Activated CD8-positive, alpha-beta memory T cell treated with anti-CD3 and anti-CD28 coated beads for 48 hours (primary cell): ENCODE data around the gene CTSL.

Source experiments
- DNase-seq, 3 experiments: peaks; one replicate each; pipeline ENCODE4 v3.0.0-alpha.2; 2020; ENCODE audit warnings: low read depth in 2 of 3, low spot score in 2 of 3

The CTSL gene

DNA sequence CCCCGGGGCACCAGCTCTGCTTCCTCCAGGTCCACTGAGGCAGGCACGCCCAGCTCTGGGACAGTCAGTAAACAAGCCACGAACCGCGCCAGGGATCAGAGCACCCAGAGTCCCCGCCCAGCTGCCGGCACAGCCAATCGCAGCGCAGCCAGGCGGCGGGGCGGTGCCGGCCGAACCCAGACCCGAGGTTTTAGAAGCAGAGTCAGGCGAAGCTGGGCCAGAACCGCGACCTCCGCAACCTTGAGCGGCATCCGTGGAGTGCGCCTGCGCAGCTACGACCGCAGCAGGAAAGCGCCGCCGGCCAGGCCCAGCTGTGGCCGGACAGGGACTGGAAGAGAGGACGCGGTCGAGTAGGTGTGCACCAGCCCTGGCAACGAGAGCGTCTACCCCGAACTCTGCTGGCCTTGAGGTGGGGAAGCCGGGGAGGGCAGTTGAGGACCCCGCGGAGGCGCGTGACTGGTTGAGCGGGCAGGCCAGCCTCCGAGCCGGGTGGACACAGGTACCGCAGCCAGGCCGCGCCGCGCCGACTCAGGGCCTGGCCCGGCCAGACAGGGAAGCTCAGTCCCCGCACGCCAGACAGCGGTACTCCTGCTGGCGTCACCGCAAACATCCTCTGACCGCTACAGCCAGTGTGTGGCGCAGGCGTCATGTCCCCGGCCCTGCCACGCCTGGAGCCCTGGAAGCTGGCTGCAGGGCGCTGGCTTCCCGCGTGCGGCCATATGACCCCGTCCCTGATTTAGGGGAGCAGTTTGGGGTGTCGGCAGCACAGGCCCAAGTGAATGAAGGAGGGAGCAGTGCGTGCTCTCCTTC lies at the start of gene CTSL:
Gene CTSL, plus strand, starts transcription at position 220 of the 810 bp plus-strand sequence. CDS start 1,485 bp downstream, outside the sequence.
- peak in 1 of 3 experiments; percentile 13 for DNase-seq

DNA sequence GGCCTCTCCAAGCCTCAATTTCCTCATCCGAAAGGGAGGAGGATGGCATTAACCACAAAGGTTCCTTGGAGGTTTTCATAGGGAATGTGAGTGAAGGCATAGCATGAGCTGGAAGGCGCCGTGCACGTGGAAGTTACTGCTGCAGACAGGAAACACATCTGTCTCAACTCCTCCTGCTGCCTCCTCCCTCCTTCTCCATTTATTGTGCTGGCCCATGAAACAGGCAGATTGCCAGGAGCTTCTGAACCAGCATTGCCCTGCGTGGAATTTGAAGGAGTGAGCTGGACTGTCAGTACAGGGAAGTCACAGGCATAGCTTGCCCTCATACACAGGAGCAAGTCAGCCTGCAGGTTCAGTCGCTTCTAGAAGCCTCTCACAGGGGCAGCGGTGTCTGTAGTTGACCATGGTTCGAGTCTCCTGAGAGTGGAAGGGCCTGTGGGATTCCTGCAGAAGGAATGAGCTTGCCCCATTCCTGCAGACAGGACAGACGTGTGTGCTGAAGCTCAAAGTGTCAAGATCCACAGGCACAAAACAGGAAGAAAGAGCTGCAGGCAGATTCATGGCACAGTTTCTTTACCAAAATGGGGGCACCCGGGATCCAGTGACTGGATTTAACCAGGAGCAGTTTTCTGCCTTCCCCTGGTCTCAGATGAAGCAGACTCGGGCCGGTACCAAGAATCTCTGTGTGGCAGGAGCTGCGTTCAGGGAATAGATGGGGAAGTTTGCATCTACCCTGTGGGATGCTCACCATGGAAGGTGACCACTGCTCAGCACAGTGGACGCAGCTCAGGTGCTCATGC lies 48.7 kb upstream of the CTSL start:
- no peak for DNase-seq

DNA sequence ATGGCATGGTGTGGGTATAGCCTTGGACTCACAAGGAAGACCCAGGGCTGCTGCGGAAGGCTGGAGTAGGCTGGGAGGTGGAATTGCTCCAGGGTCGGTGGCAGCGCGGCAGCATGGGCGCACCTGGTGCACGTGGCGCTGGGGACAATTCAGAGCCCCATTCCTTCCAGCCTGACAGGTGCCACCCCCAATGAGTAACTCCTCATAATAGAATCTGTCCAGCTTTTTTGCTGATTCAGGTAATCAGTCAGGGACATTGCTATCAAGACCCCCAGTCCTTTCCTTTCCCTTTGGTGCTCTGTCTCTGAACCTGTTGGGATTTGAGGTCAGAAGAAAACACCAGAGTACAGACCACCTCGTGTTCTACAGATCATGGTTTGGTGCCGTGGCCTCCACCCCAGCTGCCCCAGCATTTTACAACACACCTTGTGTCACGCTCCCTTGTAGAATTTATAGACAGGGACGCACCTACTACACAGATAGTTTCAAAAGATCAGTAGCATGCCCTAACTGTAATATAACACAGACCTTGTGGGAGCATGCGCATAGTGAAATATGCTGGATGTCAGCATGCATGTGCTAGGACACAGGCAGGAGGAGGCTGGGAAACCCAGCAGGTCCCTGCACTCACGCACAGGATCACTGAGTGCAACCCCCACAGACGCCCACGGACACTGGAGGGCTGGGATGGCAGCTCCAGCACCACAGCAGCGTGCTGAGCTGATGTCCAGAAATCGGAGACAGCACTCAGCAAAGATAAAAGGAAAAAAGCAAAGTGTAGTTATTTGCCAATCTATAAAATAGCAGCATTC lies 47.9 kb upstream of the CTSL start:
- no peak for DNase-seq

DNA sequence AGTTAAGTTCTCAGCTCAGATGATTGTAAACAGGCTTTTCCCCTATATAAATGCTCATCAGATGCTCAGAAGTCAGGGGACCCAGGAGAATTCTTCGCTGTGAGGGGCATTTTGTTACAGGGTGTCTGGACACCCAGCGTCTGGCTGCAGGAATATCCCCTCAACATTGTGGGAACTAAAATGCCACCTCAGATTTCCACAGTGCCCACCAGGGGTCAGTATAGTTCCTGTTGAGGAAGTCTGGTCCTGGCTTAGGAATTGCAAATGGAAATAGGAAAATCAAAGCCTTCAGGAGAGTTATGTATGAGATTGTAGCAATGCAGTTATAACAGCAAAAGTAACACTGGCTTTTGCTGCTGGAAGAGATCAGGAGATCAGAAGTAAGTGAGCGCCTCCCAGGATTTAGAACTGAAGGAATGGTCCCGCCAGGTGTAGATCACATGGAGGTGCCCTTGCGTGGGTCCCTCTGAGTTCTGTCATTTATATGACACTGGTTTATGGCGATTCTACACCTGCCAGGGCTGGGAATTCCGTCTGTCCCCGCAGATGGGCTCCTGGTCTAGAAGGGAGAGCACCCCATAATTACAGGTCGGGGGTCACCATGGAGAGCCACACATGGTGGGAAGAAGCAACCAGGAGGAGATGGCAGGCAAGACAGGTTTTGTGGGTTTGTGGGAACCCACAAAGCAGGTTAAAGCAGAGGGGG lies 47.1 kb upstream of the CTSL start:
- no peak for DNase-seq

DNA sequence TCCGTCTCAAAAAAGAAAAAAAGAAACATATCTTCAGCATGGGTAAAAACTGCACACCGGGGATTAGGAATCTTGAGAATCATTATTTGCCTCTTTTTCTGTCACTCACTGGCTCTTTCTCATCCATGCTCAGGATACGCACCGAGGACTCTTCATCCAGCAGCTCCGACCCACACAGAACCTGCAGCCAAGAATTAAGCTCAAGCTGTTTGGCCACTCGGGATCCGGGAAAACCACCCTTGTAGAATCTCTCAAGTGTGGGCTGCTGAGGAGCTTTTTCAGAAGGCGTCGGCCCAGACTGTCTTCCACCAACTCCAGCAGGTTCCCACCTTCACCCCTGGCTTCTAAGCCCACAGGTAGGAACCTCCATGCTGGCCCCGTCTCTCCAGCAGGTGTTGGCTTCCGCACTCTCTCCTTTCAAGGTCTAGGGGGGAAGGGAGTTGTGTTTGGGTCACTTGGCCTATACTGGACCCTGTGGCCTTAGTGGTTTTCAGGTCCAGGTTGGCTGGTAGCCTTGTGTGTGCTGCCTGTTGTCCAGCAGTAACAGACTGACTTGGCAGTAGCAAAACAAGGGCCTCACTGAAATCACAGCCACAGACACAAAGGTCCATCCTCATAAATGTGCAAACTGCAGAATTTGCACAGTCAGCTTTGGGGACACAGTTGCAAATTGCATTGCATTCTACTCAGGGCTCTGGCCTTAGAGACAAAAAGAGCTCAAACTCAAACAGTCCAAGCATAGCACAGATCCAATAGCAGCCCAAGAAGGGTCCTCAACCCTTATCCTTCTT lies 44.5 kb upstream of the CTSL start:
- DNase-seq: no peak

DNA sequence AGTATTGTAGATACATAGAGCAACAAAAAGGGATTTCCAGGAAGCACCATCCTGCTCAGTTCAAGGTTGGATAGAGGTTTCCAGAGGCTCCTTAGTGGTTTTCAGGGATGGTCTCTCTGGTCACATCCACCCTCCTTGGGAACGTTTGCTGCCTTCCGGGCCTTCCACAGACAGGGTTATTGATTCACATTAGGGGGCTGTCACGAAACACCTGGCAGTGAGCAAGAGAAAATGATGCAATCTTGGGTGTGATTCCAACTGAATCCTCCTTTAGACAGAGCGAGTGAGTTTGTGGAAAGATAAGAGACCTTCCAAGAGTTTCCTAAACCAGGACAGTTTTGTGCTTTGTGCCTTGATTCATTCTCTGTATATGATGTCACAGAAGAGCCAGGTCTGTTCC lies 43.8 kb upstream of the CTSL start:
- no peak for DNase-seq

DNA sequence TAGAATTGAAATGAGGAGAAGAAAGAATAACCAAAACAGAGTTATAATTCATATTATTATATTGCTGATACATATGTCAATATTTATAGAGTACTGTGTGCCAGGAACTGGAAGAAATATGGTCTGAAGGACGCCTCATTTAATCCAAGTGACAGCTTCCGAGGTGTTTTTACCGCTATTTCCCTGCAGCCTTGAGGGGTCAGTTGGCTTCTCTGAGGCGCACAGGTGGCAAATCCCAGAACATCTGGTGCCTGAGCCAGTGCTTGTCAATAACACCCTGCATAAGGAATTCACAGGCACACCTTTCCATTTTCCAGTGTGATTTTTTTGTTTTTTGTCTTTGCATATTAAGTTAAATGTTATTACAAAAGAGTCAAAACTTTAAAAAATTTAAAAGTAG lies 43.3 kb upstream of the CTSL start:
- DNase-seq: no peak

DNA sequence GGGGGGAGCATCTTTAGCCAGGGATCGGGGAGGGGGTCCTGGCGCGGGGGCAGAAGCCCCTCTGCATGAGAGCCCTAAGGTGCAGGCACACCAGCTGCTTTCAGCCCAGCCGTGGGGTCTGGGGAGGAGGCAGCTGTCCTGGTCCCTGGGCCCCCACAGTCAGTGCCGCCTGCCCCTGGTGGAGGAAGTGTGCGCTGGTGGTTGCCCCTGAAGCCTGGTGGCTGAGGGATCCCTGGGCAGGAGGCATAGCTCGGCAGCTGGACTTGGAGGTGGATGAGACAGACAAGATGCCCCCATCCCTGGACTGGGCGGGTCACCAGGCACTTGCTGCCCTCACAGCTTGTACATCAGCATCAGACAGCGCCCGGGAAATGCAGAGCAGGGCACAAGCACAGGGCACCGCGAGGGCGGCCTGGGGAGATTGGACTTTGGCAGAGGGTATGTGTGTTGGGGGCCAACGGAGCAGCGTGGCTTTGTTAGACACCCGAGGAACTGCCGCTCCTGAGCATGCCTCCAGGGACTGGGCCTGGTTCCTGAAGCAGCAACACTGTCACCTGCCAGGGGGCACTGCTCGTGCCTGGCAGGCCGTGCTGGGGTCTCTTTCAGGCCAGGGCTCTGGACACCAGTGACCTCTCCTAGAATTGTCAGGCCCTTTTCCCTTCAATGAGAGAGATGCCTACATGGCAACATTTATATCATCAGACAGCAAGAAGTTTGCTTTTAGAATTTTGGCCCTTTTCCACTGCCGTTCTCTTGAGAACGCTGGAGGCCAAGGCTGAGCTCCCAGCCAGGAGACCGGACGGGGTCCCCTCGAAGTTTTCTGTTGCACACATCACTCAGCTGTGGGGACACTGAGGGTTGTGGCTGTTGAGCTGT lies 41.9 kb upstream of the CTSL start:
- no peak for DNase-seq

DNA sequence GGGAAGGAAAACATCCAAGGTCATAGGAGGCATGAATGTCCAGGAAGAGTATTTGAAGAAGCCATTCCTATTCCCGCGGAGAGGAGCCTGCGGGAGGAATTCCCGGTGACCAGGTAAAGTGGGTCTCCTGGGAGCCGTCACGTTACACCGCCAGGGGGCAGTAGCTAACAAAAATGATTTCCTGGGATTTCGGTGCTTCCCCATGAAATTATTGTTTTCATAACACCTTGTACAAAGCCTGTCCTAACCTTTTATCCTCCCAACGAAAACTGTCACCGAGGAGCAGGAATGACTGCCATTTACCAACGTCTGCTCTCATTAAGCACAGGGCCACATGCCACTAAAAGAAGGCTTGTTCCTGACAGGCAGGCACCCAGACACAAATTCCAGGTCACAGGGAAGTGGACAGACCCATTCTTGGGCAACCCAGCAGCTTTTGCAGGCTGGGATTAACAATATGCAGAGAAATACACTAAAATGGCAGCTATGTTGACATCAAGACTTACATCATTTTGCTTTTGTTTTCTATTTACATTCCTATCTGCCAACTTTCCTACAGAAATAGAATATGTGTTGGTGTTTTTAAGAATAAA lies 41.2 kb upstream of the CTSL start:
- DNase-seq: no peak

DNA sequence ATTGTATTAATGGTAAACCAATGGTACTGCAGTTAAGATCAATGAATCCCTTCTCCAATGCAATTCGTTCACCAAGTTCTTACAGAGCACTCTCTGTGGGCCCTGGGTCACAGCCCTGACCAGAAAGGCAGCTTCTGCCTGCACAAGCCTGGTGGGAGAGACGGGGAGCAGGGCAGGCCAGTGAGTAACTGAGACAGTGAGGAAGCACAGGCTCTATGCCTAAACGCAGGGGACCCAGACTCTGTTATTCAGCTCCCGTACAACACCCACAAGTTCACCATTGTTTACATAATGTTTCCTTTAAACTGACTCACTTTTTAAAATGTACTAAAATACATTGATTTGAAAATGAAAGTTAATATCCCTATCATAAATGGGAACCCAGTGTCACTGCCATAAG lies 40.5 kb upstream of the CTSL start:
- DNase-seq: no peak

DNA sequence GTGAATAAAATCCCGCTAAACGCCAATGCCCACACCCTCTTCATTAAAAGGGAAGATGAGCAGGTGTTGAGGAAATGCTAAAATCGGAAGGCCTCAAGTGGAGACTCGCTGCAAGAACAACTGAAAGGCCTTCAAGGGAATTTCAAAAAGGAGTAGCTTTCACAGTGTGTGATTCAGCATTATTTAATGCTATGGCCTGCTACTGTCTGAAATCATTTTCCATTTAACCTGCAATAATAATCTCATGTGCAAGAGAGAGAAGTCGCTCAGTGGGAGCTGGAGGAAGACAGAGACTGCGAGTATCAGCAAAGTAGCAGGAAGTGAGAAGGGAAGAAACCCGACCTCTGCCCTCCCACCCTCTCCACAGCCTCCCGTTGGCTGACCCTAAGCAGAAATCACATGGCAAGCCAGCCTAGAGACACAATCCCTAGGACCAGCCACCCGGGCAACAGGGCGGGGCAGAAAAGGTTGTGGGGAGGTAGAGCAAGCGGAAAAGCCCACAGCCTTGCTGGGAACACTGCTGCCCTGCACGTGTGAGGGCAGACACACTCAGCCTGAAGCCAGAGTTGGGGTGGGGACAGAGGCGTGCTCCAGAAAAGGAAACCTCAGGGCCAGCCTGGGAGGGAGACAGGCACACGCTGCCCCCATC lies 39.9 kb upstream of the CTSL start:
- no peak for DNase-seq

DNA sequence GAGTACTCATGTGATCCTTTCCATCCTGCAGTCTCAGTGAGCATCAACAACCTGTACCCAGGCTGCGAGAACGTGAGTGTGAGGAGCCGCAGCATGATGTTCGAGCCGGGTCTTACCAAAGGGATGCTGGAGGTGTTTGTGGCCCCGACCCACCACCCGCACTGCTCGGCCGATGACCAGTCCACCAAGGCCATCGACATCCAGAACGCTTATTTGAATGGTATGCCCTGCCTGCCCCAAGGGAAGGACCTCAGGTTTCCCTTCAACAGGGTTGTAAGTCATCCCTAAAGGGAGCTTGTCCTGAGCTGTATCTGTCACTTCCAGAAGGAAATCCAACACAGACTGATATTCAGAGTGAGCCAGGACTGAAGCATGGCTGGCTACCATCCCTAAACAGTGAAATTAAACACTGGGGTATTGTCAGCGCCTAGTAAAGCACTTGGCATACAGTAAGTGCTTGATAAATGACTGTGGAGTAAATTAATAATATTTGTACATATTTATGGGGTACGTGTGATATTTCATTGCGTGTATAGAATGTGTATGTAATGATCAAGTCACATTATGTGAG lies 39.3 kb upstream of the CTSL start:
- no peak for DNase-seq

DNA sequence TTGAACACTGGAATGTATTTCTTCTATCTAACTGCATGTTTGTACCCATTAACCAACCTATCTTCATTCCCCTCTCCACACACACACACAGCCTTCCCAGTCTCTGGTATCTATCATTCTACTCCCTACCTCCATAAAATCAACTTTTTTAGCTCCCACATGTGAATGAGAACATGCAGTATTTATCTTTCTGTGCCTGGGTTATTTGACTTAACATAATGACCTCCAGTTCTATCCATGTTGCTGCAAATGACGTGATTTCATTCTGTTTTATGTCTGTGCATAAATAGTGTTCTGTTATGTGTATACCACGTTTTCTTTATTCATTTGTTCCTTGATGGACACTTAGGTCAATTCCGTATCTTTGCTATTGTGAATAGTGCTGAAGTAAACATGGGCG lies 38.7 kb upstream of the CTSL start:
- DNase-seq: no peak

DNA sequence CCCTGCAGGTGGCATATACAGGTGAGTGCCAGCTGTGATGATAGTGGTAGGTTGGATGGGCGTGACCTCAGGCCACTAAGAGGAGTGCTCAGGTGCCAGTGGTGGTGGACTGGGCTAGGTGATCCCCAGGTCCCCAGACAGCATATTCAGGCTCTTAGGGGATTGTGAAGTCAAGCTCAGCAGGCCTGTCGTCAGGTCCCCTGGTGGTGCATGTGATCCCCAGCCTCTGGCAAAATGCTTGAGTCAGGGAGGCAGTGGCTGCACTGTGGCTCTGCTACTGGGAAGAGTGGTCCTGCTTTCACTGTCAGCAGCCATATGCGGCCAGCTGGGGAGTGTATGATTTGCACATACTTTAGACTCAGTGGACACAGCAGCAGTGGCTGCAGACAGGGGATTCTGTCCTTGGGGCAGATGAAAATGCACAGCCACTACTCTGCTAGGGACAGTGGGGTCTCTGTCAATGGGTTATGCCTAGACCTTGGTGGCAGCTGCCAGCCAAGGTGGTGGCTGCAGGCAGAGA lies 31.6 kb upstream of the CTSL start:
- no peak for DNase-seq

DNA sequence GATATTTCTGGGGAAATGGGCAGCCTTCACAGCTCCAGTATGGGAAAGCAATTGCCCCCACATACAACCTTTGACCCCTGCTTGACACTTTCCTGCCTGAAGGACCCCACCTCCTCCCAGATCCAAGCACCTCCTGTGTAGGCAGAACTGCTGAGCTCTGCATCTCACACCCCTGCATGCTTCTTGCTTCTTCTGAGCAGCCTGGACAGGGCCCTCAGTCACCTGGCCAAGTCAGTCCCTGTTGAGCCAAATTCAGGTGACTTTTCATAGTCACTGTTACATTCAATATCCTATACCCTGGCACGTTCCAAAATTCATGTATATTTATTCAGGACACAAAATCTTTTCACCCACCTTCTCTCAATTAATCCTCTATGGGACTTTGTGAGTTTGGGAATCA lies 30.4 kb upstream of the CTSL start:
- DNase-seq: no peak

DNA sequence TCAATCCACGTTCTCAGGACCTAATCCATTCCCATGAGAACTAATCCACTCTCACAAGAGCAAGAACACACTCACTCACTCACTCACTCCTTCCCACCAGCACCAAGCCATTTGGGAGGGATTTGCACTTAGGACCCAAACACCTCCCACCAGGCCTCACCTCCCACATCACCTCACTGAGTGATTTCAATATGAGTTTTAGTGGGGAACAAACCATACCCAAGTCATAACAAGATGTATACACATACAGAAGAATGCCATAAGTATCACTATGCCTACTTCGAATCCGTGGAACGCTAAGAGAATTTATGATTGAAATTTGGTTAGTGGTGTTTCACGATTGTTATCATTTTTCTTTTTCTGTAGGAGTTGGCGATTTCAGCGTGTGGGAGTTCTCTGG lies 29.3 kb upstream of the CTSL start:
- DNase-seq: no peak

DNA sequence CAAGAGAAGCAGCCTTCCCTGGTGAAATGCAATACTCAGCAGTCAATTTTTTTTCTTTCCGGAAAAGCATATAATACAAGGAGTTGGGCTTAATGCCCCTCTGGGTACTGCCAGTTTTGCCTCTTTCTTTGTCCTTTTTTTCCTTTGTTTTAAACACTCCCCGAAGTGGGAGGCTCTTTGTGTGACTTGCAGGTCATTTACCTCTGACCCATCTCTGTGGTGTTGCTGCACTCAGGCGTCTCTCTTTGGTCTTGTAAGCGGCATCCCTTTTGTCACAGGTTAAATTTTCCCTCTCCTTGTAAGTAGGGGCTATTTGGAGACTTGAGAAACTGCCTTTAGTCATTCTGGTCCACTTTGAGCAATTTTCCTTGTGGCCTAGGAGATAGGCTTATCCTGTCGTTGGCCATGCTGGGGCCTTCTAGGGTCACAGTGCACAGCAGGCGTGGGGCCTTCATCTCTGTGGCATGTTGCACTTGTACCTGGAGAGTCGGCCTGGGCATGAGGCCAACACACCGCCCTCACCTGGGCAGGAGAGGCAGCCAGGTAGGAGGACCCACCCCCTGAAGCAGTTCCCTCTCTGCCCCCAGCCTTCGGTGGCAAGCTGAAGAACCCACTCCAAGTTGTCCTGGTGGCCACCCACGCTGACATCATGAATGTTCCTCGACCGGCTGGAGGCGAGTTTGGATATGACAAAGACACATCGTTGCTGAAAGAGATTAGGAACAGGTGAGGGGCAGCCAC lies 27.7 kb upstream of the CTSL start:
- no peak for DNase-seq
